SK-N-MC (cell line): ENCODE results near the gene NTRK2.

ENCODE experiments used
- EZH2 ChIP-seq: fragments of 200-600 bp; sonication (generic); IDR thresholded peaks from one replicate; pipeline ENCODE4 v1.6.1; 2017; ENCODE audit warnings: antibody characterized with exemption
- POLR2AphosphoS5 ChIP-seq: IDR thresholded peaks from 2 replicates; pipeline ENCODE4 v1.6.1; 2012; ENCODE audit warnings: mild to moderate bottlenecking, low read depth, low read length, borderline replicate concordance

DNA sequence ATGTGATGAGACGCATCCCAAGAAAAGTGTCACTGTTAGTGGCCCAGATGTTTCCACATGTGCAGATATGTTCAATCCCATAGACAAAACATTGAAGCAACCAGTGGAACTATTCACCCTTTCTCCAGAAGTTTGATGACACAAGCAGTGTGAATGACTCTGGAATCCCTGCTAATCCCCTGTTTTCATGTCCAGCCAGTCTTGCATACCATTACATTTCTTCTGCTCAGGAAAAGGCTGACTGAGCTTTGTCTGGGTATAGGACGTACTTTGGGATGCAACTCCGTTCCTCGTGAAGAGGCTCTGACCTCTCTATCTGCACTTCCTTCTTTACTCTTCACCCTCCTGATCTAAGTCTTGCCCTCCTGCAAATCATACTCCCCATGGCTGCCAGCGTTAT, 172.4 kb downstream of the NTRK2 start:
- no peak for TF ChIP-seq POLR2AphosphoS5
- no peak for TF ChIP-seq EZH2
